Measurements from ENCODE around the gene TESMIN.

- TF ChIP-seq POLR2AphosphoS5 (IDR thresholded peaks at IDR 0.05; ENCODE audit: borderline replicate concordance, low read depth, low read length) (no peak), EZH2 (IDR thresholded peaks at IDR 0.05) (no peak), FOXP2 (optimal IDR thresholded peaks at IDR 0.05; ENCODE audit: control extremely low read depth, extremely low read length, insufficient read depth) (no peak)
Observed at GRCh38 chr11:68693484-68693882, 57.8 kb downstream of the TESMIN start.

Data from SK-N-MC (cell line).